NCI-H2171 treated with DMSO at 0.1 percent for 48 hours (cell line): ENCODE data around the gene SEC11C.

ENCODE experiments used
- DNase-seq: peaks from one replicate; lab custom pipeline; 2025; lab: John Stamatoyannopoulos, UW

Gene SEC11C

GRCh38 chr18:59144483-59144882, 4.8 kb downstream of the SEC11C start:
- DNase-seq, result no peak

GRCh38 chr18:59145055-59145454, 5.4 kb downstream of the SEC11C start:
- DNase-seq, result no peak

GRCh38 chr18:59148192-59148591, 8.5 kb downstream of the SEC11C start:
- peak; percentile 72 for DNase-seq

GRCh38 chr18:59149007-59149406, 9.3 kb downstream of the SEC11C start:
- DNase-seq, result no peak

GRCh38 chr18:59149416-59149815, 9.7 kb downstream of the SEC11C start:
- DNase-seq, result no peak

- DNase-seq, result no peak
Observed at GRCh38 chr18:59150236-59150635, 10.6 kb downstream of the SEC11C start.

- no peak for DNase-seq
Observed at GRCh38 chr18:59155153-59155552, 15.5 kb downstream of the SEC11C start.

GRCh38 chr18:59156316-59156715, 16.6 kb downstream of the SEC11C start:
- DNase-seq, result no peak

GRCh38 chr18:59159265-59159664, 19.6 kb downstream of the SEC11C start:
- no peak for DNase-seq

- DNase-seq, result no peak
Observed at GRCh38 chr18:59159986-59160385, 20.3 kb downstream of the SEC11C start.

GRCh38 chr18:59172664-59173249, 33.1 kb downstream of the SEC11C start:
- no peak for DNase-seq

- DNase-seq, result no peak
Observed at GRCh38 chr18:59177485-59177884, 37.8 kb downstream of the SEC11C start.

GRCh38 chr18:59180150-59180845, 40.6 kb downstream of the SEC11C start:
- DNase-seq, result no peak

GRCh38 chr18:59182673-59183072, 43.0 kb downstream of the SEC11C start:
- DNase-seq, result no peak

- DNase-seq, result no peak
Observed at GRCh38 chr18:59189008-59189407, 49.3 kb downstream of the SEC11C start.

- DNase-seq, result no peak
Observed at GRCh38 chr18:59189746-59190145, 50.1 kb downstream of the SEC11C start.

GRCh38 chr18:59196161-59196725, 56.6 kb downstream of the SEC11C start:
- no peak for DNase-seq

GRCh38 chr18:59197636-59198035, 58.0 kb downstream of the SEC11C start:
- DNase-seq, result no peak

GRCh38 chr18:59198215-59198614, 58.5 kb downstream of the SEC11C start:
- DNase-seq, result no peak

GRCh38 chr18:59200787-59201186, 61.1 kb downstream of the SEC11C start:
- DNase-seq, result no peak

GRCh38 chr18:59202258-59202820, 62.7 kb downstream of the SEC11C start:
- DNase-seq, result peak; percentile 30

GRCh38 chr18:59207506-59207905, 67.8 kb downstream of the SEC11C start:
- DNase-seq, result no peak
